Chondrocyte (in vitro differentiated cells): ENCODE data around the gene STXBP1. TPM values are rescaled to one million over a fixed set of nuclear protein-coding genes. Genes with fewer than 3 reads are reported as not detected.
A peak's percentile ranks its signal among the peaks of the same experiment; 100 is the strongest.
"Not testable (repeated sequence)": the region's sequence is repeated elsewhere in the genome, so short reads cannot be mapped to it uniquely, and the experiment has no call there.

Experiments
- DNase-seq: peaks from one replicate; pipeline ENCODE4 v3.0.0; 2021; ENCODE audit warnings: mixed read lengths, low spot score
- H3K27ac Mint-ChIP-seq: one replicate; pipeline ENCODE4 v1.8.0; 2021; ENCODE audit warnings: mild to moderate bottlenecking, moderate library complexity, mixed read lengths; ENCODE audit not compliant: unreplicated experiment
- H3K27me3 Mint-ChIP-seq: 2 replicates; pipeline ENCODE4 v1.8.0; 2021; ENCODE audit warnings: low read depth, mixed read lengths
- H3K36me3 Mint-ChIP-seq: 2 replicates; pipeline ENCODE4 v1.8.0; 2021; ENCODE audit warnings: low read depth, mixed read lengths
- H3K4me1 Mint-ChIP-seq: 2 replicates; pipeline ENCODE4 v1.8.0; 2021; ENCODE audit warnings: low read depth, mild to moderate bottlenecking, mixed read lengths
- H3K4me3 Mint-ChIP-seq: one replicate; pipeline ENCODE4 v1.8.0; 2021; ENCODE audit warnings: mild to moderate bottlenecking, moderate library complexity, mixed read lengths; ENCODE audit not compliant: unreplicated experiment
- H3K9me3 Mint-ChIP-seq: 2 replicates; pipeline ENCODE4 v1.8.0; 2021; ENCODE audit warnings: low read depth, mixed read lengths
- total RNA-seq: library from RNA; stranded (reverse); gene quantifications from 3 replicates; pipeline ENCODE4 v1.2.1, GENCODE V29; 2021
- TF ChIP-seq, protein P1 (sequence below): fragments of 200-600 bp; sonication (generic); IDR thresholded peaks from 2 replicates; pipeline ENCODE4 v1.5.0; 2021; ENCODE audit warnings: antibody characterized with exemption, mild to moderate bottlenecking, moderate library complexity

STXBP1 gene
- total RNA-seq, 1 donor from 2014 or later, result 41.6 TPM

DNA sequence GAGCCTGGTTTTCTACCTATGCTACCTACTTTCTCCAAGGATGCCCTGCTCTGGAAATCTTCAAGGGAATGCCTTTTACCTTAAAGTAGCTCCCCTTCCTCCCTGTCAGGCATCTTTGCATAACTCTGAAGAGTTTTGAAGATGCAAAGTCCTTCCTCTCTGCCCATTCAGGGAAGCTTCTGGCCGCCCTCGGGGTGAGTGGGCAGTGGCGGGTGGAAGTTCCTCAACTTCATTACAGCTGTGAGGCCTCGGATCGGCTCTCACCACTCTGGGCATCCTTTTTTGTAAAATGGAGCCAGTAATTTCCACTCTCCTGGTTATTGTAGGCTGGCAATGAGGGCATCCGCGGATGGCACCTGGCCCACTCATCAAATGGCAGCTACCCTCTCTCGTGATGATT, 31.7 kb upstream of the STXBP1 start:
- TF ChIP-seq, protein P1, sequence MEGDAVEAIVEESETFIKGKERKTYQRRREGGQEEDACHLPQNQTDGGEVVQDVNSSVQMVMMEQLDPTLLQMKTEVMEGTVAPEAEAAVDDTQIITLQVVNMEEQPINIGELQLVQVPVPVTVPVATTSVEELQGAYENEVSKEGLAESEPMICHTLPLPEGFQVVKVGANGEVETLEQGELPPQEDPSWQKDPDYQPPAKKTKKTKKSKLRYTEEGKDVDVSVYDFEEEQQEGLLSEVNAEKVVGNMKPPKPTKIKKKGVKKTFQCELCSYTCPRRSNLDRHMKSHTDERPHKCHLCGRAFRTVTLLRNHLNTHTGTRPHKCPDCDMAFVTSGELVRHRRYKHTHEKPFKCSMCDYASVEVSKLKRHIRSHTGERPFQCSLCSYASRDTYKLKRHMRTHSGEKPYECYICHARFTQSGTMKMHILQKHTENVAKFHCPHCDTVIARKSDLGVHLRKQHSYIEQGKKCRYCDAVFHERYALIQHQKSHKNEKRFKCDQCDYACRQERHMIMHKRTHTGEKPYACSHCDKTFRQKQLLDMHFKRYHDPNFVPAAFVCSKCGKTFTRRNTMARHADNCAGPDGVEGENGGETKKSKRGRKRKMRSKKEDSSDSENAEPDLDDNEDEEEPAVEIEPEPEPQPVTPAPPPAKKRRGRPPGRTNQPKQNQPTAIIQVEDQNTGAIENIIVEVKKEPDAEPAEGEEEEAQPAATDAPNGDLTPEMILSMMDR, result no peak
- Mint-ChIP-seq H3K9me3 (peaks cover 5% of the 10 kb centered on the region), H3K27ac (no peak overlapping the region), H3K36me3 (peaks cover 4% of the 10 kb centered on the region), H3K4me3 (no peak overlapping the region), H3K4me1 (peaks cover 47% of the 10 kb centered on the region), H3K27me3 (no peaks in the 10 kb centered on the region)
- no peak for DNase-seq

DNA sequence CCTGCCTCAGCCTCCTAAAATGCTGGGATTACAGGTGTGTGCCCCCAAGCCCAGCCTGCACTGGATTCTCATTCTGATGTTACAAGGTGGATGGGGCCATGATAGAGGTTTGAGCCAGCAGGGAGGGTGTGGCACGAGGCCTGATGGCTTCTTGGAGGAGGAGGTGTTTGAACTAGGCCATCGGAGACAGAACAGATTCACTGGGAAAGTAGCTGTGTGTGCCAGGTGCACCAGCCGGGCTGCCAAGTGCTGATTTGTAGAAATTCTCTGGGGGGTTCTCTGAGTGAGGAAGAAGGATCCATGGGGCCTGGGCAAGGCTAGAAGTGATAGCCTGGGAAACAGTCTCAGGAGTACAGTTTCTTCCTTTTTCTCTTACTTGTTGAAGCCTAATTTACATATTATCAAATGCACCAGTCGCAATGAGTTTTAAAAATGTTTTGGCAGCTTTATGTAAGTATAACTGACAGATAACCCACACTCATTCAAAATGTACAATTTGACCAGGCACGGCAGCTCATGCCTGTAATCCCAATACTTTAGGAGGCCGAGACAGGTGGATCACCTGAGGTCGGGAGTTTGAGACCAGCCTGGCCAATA, 31.1 kb upstream of the STXBP1 start:
- no peak overlapping the region for H3K4me3 Mint-ChIP-seq
- H3K36me3 Mint-ChIP-seq, result peaks cover 4% of the 10 kb centered on the region
- TF ChIP-seq, protein P1, result no peak
- DNase-seq, result no peak
- H3K9me3 Mint-ChIP-seq, result peaks cover 5% of the 10 kb centered on the region
- peaks cover 47% of the 10 kb centered on the region for H3K4me1 Mint-ChIP-seq
- H3K27me3 Mint-ChIP-seq, result no peaks in the 10 kb centered on the region
- H3K27ac Mint-ChIP-seq, result no peak overlapping the region

DNA sequence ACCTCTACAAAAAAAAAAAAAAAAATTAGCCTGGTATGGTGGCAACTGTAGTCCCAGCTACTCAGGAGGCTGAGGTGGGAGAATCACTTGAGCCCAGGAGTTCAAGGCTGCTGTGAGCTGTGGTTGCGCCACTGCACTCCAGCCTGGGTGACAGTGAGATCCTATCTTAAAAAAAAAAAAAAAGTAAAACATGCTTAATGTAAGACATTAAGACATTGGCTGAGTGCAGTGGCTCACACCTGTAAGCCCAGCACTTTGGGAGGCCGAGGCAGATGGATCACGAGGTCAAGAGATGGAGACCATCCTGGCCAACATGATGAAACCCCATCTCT, 27.6 kb upstream of the STXBP1 start:
- peaks cover 34% of the 10 kb centered on the region for H3K4me1 Mint-ChIP-seq
- DNase-seq, H3K9me3 Mint-ChIP-seq, H3K4me3 Mint-ChIP-seq, H3K27me3 Mint-ChIP-seq, H3K36me3 Mint-ChIP-seq: not testable (repeated sequence)
- H3K27ac Mint-ChIP-seq, result peak overlapping the region; percentile 64

DNA sequence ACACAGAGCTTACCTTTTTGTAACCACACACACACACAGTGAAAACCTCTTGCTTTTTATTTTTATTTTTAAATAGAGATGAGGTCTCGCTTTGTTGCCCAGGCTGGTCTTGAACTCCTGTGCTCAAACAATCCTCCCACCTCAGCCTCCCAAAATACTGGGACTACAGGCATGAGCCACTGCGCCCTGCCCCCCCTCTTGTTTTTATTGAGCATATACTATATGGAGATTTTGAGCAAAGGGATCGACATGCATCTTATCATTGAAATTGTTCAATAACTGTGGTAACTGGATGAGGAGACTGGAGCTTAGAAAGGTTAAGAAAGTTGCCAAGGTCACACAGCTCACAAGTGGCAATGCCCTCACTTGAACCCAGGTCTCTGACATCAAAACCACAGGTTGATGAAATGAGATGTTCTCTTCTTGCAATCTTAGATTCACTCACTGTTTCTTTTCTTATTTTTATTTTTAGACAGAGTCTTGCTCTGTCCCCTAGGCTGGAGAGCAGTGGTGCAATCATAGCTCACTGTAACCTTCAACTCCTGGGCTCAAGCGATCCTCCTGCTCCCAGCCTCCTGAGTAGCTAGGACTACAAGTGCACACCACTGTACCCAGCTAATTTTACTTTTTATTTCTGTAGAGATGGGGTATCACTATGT, 26.8 kb upstream of the STXBP1 start:
- TF ChIP-seq, protein P1, result no peak
- H3K27ac Mint-ChIP-seq, result no peak overlapping the region
- H3K27me3 Mint-ChIP-seq, result no peaks in the 10 kb centered on the region
- H3K4me1 Mint-ChIP-seq, result peaks cover 34% of the 10 kb centered on the region
- H3K36me3 Mint-ChIP-seq, result peaks cover 4% of the 10 kb centered on the region
- H3K4me3 Mint-ChIP-seq, result no peak overlapping the region
- DNase-seq, result no peak
- H3K9me3 Mint-ChIP-seq, result peaks cover 5% of the 10 kb centered on the region

DNA sequence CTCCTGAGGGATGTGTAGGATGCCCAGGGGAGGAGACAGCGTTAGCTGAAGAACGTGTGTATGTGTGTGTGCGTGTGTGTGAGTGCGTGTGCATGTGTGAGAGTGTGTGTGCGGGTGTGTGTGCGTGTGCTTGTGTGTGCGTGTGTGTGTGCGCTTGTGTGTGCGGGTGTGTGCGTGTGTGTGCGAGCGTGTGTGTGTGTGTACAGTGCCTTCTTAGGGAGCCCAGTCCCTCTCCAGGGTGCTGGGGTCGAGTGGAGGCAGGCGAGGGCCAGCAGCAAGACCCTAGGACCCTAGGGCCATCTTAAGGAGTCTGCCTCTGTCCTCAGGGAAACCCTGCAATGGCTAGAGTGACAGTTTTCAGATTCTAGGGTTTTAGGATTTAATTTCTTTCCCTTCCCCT, 26.0 kb upstream of the STXBP1 start:
- Mint-ChIP-seq H3K4me1 (peaks cover 27% of the 10 kb centered on the region), H3K36me3 (peaks cover 4% of the 10 kb centered on the region), H3K4me3 (no peak overlapping the region), H3K27ac (peak overlapping the region; percentile 35), H3K27me3 (no peaks in the 10 kb centered on the region), H3K9me3 (peaks cover 5% of the 10 kb centered on the region)
- TF ChIP-seq, protein P1, result no peak
- DNase-seq, result no peak

DNA sequence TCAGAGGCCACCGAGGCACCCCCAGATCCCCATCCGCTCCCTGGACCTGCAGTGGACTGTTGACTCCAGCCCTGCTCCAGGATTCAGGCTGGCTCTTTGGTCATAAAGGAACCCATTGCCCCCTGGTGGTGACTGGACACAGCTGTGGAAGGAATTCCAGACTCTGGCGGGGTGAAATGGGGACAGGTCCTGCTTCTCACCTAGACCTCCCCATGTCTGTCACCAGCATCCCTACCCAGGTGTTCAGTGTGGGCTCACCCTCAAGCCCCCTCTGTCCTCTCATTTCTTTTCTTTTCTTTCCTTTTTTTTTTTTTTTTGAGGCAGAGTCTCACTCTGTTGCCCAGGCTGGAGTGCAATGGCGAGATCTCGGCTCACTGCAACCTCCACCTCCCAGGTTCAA, 25.5 kb upstream of the STXBP1 start:
- Mint-ChIP-seq H3K9me3 (peaks cover 5% of the 10 kb centered on the region), H3K36me3 (peaks cover 4% of the 10 kb centered on the region), H3K4me3 (no peak overlapping the region), H3K27me3 (no peaks in the 10 kb centered on the region), H3K27ac (no peak overlapping the region), H3K4me1 (peaks cover 27% of the 10 kb centered on the region)
- TF ChIP-seq, protein P1, result peak; percentile 89
- DNase-seq, result no peak
